ENCODE data around the gene LRRC46. TPM values are rescaled to one million over a fixed set of nuclear protein-coding genes. Genes with fewer than 3 reads are reported as not detected.

The LRRC46 gene
- total RNA-seq, 1 donor from 2014 or later, result not detected

GRCh38 chr17:47857551-47858455, 26.3 kb downstream of the LRRC46 start:
- FAIRE-seq (no peak), DNase-seq (ENCODE audit: low read depth) (no peak)
- no peak overlapping the region for H3K4me3 ChIP-seq (ENCODE audit: low read depth, low read length)
- H3K27me3 ChIP-seq (ENCODE audit: control insufficient read depth, insufficient read depth, low read length), result peaks cover 14% of the 10 kb centered on the region
- no peak for TF ChIP-seq CTCF (IDR thresholded peaks at IDR 0.05; ENCODE audit: insufficient read depth, low read length, severe bottlenecking)
- H3K36me3 ChIP-seq (ENCODE audit: control insufficient read depth, insufficient read depth, low read length), result no peaks in the 10 kb centered on the region

- Histone ChIP-seq H3K4me3 (ENCODE audit: low read depth, low read length) (no peak overlapping the region), H3K27me3 (ENCODE audit: control insufficient read depth, insufficient read depth, low read length) (no peaks in the 10 kb centered on the region), H3K36me3 (ENCODE audit: control insufficient read depth, insufficient read depth, low read length) (no peaks in the 10 kb centered on the region)
- no peak for FAIRE-seq
- TF ChIP-seq CTCF (IDR thresholded peaks at IDR 0.05; ENCODE audit: insufficient read depth, low read length, severe bottlenecking), result no peak
- no peak for DNase-seq (ENCODE audit: low read depth)
Observed at GRCh38 chr17:47860386-47860785, 28.9 kb downstream of the LRRC46 start.

- no peak for TF ChIP-seq CTCF (IDR thresholded peaks at IDR 0.05; ENCODE audit: insufficient read depth, low read length, severe bottlenecking)
- Histone ChIP-seq H3K4me3 (ENCODE audit: low read depth, low read length) (no peak overlapping the region), H3K27me3 (ENCODE audit: control insufficient read depth, insufficient read depth, low read length) (no peaks in the 10 kb centered on the region), H3K36me3 (ENCODE audit: control insufficient read depth, insufficient read depth, low read length) (no peaks in the 10 kb centered on the region)
- FAIRE-seq (peak; percentile 23), DNase-seq (ENCODE audit: low read depth) (peak; percentile 88)
Observed at GRCh38 chr17:47862621-47863440, 31.4 kb downstream of the LRRC46 start.

- H3K4me3 ChIP-seq (ENCODE audit: low read depth, low read length), result no peak overlapping the region
- TF ChIP-seq CTCF (IDR thresholded peaks at IDR 0.05; ENCODE audit: insufficient read depth, low read length, severe bottlenecking), result no peak
- DNase-seq (ENCODE audit: low read depth) (peak; percentile 79), FAIRE-seq (peak; percentile 83)
- H3K27me3 ChIP-seq (ENCODE audit: control insufficient read depth, insufficient read depth, low read length), result no peaks in the 10 kb centered on the region
- H3K36me3 ChIP-seq (ENCODE audit: control insufficient read depth, insufficient read depth, low read length), result no peaks in the 10 kb centered on the region
Observed at GRCh38 chr17:47864791-47865216, 33.3 kb downstream of the LRRC46 start.

- no peak for TF ChIP-seq CTCF (IDR thresholded peaks at IDR 0.05; ENCODE audit: insufficient read depth, low read length, severe bottlenecking)
- H3K27me3 ChIP-seq (ENCODE audit: control insufficient read depth, insufficient read depth, low read length), result no peaks in the 10 kb centered on the region
- peak; percentile 48 for DNase-seq (ENCODE audit: low read depth)
- H3K36me3 ChIP-seq (ENCODE audit: control insufficient read depth, insufficient read depth, low read length), result no peaks in the 10 kb centered on the region
- FAIRE-seq, result peak; percentile 52
- H3K4me3 ChIP-seq (ENCODE audit: low read depth, low read length), result no peak overlapping the region
Observed at GRCh38 chr17:47866941-47867340, 35.5 kb downstream of the LRRC46 start.

Data from bronchial epithelial cell (primary cell).